Globus pallidus (tissue), 1 donor: ENCODE data around the gene ATP5MK.
"Not testable (repeated sequence)": the region's sequence is repeated elsewhere in the genome, so short reads cannot be mapped to it uniquely, and the experiment has no call there.

Experiments used
- DNase-seq: peaks from one replicate; pipeline ENCODE4 v3.0.0-alpha.2; 2015; ENCODE audit warnings: low spot score

The ATP5MK gene

GRCh38 chr10:103396789-103397087 lies 463 bp upstream of the ATP5MK start:
- no peak for DNase-seq

DNA sequence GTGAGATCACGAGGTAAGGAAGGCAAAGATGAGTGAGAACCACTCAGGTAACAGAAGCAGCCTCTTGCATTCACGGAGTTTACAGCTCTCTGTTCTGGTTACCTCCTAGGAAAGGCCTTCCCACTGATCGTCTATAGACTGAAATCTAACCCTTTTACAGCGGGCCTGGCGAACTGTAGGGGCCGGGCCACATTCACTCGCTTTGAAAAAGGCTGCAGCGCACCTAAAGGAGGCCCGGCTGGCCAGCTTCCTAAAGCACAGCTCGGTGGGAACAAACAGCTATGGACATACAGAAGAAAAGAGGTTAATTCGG lies 565 bp downstream of the ATP5MK start:
- no peak for DNase-seq

DNA sequence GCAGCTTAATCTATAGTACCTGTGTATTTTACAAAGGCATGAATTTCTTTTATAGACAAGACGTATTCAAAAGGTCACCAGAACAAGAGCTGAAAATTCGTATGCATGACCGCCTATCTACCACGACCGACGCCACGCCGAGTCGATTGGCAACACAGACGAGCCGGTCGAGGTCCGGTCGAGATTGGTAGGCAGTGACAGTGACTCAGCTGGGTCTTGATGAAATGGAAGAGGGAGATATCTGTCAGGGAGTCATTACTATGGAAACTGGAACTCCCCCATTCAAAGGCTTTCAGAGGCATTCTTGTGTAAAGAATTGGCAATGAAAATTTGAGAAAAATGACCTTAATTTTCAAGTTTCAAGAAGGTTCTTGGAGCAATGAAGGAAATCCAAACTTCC lies 2.1 kb downstream of the ATP5MK start:
- DNase-seq: no peak

DNA sequence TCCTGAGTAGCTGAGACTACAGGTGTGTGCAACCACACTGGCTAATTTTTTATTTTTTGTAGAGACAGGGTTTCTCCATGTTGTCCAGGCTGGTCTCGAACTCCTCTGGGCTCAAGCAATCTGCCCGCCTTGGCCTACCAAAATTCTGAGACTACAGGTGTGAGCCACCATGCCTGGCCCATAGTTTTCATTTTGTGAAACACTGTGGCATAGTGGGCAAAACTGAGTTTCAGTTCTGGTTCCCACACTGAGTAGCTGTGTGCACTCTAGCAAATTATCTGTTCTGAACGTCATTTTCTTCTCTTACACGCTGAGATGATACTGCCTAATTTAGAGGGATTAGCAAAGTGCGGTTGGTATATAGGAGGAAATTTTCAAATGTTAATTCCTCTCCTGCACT lies 13.5 kb downstream of the ATP5MK start:
- no peak for DNase-seq

DNA sequence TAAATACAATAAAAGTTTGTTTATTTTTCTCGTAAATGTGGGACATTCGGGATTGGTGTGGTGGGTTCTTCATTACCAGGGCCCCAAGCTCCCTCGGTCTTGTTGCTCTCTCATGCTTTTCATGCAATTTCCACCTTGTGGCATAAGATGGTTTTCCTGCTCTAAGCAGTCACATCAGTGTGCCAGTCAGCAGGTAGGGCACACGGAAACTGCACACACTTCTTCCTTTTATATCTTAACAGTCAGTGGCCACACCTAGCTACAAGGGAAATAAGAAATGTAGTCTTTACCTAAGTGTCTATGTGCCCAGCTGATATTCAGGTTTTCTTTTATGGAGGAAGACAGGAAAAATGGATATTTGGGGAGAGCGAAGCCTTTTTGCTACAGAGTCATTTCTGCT lies 22.0 kb downstream of the ATP5MK start:
- DNase-seq: no peak

GRCh38 chr10:103373544-103373943 lies 22.7 kb downstream of the ATP5MK start:
- DNase-seq: no peak

DNA sequence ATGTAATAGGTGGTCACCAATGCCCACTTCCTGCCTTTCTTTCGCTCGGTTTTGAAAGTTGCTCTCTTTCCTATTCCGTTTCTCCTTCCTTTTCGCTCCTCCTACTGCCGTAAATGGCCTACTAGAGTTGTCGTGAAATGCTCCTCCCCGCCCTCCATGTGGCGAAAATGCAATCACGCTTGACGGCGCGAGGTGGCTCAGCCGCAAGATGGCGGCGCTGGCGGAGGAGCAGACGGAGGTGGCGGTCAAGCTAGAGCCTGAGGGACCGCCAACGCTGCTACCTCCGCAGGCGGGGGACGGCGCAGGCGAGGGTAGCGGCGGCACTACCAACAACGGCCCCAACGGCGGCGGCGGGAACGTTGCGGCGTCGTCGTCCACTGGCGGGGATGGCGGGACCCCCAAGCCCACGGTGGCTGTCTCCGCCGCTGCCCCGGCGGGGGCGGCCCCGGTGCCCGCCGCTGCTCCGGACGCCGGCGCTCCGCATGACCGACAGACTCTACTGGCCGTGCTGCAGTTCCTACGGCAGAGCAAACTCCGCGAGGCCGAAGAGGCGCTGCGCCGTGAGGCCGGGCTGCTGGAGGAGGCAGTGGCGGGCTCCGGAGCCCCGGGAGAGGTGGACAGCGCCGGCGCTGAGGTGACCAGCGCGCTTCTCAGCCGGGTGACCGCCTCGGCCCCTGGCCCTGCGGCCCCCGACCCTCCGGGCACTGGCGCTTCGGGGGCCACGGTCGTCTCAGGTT lies 28.3 kb downstream of the ATP5MK start, which contains the start of gene TAF5:
Gene TAF5, plus strand, starts transcription at position 195 of the 737 bp plus-strand sequence. Its CDS starts 14 bp downstream, at position 209.
- DNase-seq: peak; percentile 94

DNA sequence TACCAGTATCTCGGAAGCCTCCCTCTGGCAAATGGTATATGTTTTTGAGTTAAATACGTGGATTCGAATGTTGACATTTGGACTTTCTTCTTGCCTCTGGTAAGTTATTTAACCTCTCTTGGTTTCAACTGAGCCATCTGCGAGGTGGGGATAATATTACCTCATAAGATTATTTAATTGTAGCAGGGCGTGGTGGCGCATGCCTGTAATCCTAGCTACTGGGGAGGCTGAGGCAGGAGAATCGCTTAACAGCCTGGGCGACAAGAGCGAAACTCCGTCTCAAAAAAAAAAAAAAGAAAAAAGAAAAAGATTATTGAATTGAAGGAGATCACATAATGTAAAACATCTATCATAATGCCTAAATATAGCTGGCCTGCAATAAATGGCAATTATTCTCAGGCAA lies 28.9 kb downstream of the ATP5MK start:
- DNase-seq: no peak

GRCh38 chr10:103360791-103361190 lies 35.5 kb downstream of the ATP5MK start:
- DNase-seq: not testable (repeated sequence)

- not testable (repeated sequence) for DNase-seq
Observed at GRCh38 chr10:103359493-103359892, 36.8 kb downstream of the ATP5MK start.

DNA sequence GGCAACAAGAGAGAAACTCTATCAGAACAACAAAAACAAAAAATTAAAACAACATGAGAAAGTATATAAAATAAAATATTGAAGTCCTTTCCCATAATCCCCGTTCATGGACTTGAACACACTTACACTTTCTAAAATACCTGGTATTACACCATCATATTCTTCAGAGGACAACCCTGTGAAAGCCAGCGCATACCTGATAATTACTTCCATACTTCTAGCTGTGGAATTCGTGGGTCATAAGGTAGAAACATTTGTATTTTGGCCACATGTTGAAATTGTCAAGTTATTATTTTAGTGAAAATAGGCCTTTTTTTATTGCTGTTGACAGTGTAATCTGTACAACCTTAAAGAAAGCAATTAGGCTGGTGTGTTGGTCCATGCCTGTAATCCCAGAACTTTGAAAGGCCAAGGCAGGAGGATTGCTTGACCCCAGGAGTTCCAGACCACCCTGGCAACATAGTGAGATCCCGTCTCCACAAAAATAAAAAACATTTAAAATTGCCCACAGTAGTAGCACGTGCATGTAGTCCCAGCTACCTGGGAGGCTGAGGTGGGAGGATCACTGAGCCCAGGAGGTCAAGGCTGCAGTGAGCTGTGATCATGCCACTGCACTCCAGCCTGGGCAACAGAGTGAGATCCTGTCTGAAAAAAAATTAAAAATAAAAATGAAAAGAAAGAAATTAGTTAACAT lies 40.2 kb downstream of the ATP5MK start:
- DNase-seq: no peak

DNA sequence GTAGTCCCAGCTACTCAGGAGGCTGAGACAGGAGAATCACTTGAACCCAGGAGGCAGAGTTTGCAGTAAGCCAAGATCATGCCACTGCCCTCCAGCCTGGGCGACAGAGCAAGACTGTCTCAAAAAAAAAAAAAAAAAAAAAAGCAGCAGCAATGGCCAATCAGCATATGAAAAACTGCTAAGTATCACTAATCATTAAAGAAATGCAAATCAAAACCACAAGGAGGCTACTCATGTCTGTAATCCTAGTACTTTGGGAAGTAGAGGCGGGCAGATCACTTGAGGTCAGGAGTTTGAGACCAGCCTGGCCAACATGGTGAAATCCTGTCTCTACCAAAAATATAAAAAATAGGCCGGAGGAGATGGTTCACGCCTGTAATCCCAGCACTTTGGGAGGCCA lies 41.7 kb downstream of the ATP5MK start:
- DNase-seq: not testable (repeated sequence)

GRCh38 chr10:103353281-103353680 lies 43.0 kb downstream of the ATP5MK start:
- no peak for DNase-seq

- DNase-seq: peak; percentile 72
Observed at GRCh38 chr10:103350517-103351260, 45.6 kb downstream of the ATP5MK start, which contains the start of gene PCGF6. TSS of gene PCGF6 (minus strand) at chr10:103351140. CDS start at chr10:103351066, 74 bp downstream.

DNA sequence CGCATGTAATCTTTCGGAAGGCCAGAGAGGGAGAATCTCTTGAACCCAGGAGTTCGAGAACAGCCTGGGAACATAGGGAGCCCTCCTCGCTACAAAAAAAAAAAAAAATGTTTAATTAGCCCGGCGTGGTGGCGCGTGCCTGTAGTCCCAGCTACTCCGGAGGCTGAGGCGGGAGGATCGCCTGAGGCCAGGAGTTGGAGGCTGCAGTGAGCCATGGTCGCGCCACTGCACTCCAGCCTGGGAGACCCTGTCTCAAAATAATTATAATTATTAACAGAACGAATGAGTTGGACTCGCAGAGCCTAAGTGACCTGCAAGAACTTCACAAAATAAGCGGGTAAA lies 46.1 kb downstream of the ATP5MK start:
- no peak for DNase-seq
